Stimulated activated CD8-positive, alpha-beta memory T cell treated with anti-CD3 and anti-CD28 coated beads, Interleukin-15, amount 100 ng/mL, for 24 hours (primary cell): ENCODE data around the gene BEAN1.

Experiments
- DNase-seq: peaks from one replicate; pipeline ENCODE4 v3.0.0-alpha.2; 2020; ENCODE audit warnings: low read depth

BEAN1 gene

DNA sequence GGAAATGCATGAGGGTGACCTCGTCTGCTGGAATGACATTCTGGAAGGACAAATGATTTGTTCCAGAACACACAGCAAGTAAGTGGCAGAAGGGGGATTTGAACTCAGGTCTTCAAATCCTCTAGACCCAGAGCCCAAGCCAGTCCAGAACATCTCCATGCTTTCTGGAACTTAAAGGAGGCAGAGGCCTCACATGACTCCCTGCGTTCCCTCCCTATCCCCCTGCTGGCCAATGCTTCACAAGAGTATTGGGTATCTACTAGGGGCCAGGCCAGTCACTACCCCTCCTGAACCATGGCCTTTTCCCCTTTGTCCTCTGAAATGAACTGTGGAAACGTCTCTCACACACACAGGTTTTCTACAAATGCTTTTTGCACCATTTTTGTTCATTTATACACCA lies 7.6 kb upstream of the BEAN1 start:
- no peak for DNase-seq

DNA sequence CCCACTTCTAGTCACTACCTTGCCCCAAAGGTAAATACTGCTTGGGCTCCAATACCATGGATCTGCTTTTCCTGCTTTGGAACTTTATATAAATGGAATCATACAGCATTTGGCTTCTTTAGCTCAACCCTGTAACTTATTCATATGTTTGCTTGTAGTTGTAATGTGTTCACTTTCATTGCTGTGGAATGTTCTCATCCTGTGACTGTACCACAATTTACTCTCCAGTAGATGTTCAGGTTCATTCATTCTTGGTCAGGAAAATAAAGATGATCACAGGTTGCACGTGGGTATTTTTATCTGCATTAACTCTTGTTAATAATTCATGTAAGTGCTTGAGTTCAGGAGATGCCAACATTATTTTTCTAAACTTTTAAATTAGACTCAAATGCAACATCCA lies 6.7 kb upstream of the BEAN1 start:
- no peak for DNase-seq

DNA sequence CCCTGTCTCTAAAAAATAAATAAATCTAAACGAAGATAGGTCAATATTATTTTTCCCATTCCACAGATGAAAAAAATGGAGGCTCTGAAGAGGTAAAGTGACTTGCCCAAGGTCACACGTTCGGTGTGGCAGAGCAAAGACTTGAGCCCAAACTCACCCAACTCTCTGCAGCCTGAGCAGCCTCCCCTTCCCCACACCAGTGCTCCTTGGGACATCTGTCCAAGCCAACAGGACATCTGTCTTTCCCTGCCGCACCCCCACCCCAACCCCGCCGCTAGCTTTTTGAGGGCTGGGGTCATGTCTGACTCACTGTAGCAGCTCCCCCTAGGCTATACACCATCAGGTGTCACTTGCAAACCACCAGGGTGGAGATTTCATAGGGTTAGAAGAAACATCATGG lies 5.2 kb upstream of the BEAN1 start:
- no peak for DNase-seq

DNA sequence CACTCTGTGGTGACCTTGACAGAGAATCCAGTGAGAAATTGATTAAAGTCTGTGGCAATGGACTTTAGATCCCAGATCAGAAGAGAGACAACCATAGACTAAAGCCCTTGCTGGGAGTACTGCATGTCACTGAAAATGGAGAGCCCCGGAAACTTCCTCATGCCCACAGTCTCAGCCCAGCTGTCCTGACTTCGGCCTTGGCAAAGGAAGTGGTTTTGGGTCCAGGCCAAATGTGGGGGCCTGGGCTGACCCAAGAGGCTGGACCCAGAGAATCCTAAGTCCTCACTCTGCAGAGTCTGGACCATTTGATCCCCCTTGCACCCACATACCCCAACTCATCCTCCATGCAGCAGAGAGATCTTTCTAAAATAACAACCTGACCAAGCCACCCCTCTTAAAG lies 4.7 kb upstream of the BEAN1 start:
- no peak for DNase-seq

DNA sequence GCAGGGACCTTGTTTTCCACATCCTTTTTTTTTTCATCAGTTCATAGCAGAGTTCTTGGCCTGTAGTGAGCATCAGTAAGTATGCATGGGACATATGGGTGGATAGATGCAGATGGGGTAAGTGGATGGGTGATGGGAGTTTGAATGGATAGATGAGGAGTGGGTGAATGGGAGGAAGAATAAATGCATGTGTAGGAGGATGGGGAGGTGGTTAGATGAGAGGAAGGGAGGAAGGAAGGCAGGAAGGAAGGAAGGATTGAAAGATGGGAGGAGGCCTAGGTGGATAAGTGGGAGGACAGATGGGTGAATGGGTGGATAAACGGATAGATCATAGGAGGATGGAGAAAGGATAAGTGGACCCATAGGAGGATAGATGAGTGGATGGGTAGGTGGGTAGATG lies 3.9 kb upstream of the BEAN1 start:
- DNase-seq, result no peak

DNA sequence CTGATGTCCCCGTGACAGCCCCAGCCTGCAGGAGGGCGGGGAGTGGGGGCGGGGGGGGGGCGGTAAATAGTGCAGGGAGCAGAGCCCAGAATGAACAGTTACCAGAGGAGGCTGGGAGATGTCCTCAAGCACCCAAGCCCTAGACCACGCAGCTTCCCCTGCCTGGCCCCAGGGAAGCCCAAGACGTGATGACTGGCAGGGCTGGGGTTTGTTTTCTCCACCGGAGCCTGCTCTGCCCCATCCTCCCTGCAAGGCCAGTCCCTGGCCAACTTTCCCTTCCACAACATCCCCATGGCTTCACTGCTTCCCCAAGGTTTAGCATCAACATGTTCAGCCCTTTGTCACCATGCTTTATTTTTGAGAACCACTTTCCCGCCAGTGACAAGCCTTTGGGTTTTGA lies 1.4 kb upstream of the BEAN1 start:
- no peak for DNase-seq

DNA sequence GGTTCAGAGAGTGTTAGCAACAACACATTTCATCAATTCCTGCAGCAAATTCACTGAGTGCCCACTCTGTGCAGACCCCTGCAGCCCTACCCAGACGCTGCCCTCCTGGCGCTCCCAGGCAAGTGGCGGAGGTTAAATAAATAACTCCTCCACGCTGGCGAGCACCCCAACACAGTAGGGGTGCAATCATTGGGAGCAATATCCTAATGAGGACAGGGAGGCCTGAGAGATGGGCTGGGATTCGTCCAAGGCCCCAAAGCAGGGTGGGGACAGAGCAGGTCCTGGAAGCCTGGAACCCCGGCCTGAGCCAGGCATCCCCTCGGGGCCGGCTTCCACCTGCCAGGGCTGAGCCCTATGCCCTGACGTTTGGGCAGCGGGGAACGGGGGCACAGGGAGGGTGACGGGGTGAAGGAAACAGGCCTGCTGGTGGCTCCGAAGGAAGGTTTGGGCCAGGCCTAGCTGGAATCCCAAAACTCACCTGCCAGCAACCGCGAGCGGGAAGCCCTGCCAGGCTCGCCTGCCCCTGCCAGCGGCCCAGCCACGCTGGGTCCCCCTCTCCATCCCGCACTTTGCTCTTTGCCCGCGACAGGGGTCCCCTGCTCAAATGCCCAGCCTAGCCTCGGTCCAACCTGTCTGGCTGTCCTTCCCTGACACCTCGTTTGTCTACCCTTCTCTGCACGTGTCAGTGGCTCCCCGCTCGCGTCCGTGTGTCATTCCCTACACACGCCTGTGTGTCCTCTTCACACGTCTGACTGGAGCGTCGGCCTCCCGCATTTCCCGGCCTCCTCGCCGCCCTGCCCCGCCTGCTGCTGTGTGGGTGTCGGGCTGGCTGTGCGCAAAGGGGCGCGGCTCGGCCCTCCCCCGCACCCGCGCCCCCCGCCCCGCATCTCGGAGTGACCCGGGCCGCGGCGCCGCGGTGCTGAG lies 721 bp upstream of the BEAN1 start:
- no peak for DNase-seq

DNA sequence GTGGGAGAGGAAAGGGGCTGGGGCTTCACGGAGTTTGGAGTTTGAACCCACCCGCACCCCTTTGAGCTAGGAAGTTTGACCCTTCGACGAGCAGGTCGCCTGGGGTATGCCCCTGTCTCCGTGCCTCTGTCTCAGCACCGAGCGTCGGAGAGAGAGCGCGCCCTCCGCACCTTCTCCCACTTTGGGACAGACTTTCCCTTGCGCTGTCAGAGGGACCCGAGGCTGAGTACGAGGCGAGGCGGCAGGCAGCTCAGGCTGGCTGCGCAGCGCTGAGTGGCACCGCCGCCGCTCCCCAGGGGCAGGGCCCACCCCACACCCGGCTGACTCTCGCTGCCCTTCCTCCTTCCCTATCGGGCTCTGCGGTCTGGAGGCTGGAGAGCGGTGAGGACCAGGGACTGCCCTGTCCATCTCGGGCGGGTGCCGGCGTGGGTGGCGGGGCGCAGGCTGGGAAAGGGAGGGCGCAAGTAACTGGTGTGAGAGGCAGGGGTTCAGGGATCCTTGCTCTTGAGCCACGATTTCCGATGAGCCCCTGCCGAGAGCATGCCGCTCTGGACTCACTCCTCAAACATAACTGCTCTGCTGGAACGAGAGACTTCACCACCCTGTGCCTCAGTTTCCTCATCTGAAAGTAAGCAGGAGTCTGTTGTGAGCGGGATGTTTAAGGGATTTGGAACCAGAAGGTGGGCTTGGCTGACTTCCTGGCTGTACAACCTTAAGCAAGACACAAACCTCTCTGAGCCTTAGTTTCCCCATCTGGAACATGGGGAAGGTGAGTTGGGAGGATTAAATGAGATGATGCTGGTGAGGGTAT lies 981 bp downstream of the BEAN1 start:
- DNase-seq, result no peak

DNA sequence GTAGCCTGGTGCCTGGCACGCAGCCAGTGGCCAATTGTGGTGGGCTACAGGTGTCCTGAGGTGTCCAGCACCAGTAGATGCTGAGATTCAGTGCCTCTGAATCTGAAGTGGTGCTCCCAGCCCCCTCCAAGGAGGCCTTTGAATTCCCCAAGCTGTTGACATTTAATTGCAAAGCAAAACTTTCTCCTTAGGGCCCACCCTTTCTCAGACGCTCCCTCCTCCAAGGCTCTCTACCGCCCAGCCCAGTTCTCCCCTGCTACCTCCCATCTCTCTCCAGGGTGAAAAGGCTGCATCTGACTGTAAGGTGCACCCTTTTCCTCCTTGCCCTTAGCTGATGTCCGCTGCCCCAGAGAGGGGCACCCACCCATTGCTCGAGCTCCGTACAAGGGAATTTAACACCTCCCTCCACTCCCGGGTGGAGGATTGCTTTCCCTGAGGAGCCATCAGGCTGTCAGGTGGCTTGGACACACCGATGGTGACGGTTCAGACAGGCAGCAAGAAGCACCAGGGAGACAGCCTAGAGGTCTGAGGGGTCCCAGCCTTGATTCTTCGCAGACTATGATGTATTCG lies 1.7 kb downstream of the BEAN1 start:
- no peak for DNase-seq

DNA sequence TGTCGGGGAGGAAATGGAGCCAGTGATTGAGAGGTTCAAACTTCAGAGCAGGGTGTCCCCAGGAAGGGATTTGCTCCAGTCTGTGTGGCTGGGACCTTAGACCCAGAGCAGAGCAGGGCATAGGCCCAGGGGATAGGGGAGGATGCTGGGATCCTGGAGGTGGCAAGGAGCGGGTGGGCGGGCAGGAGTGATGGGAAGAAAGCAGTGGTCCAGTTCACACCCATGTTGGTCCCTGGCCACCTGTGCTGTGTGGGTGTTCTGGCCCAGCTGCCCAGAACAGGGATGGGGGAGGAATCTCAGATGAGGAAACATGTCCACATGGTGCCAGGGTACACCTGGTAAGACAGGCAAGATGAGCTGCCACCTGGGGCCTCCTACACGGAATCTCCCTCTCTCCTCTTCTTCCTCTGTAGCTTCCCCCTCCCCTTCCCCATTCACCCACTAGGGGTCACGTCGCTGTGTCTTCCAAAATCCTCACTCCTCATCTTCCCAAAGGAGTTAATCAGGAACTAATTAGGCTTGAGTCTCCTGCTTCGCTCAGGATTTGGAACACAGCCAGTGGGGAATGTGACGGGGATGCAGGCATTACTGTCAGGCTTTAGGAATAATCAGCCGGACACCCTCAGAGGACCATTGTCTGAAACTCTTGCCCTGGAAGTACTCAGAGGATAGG lies 2.3 kb downstream of the BEAN1 start:
- DNase-seq, result no peak

DNA sequence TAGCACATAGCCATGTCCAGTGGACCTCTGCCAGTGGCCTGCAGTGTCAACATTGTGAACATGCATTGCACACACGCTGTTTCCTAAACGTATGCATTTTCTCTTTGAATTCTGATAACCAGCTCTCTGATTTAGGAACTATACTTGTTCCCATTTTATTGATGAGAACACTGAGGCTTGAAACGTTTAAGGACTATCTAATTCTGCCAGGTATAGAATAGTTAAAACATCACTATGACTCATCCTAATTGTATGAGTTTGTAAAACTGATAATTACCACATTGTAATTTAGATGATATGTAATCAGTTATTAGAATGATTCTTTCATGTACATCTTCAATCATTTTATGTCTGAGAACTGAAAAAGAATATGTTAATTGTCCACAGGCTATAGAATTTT lies 3.1 kb downstream of the BEAN1 start:
- no peak for DNase-seq

DNA sequence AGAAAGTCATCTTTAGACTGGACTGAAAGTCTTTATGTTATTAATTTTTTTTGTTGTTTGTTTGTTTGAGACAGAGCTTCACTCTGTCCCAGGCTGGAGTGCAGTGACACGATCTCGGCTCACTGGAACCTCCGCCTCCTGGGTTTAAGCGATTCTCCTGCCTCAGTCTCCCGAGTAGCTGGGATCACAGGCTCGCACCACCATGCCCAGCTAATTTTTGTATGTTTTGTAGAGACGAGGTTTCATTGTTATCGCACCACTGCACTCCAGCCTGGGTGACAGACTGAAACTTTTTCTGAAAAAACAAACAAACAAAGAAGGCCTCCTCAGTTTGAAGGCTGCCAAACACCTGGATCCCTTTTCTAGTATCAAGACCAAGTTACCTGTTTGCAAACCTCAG lies 4.7 kb downstream of the BEAN1 start:
- DNase-seq, result no peak

DNA sequence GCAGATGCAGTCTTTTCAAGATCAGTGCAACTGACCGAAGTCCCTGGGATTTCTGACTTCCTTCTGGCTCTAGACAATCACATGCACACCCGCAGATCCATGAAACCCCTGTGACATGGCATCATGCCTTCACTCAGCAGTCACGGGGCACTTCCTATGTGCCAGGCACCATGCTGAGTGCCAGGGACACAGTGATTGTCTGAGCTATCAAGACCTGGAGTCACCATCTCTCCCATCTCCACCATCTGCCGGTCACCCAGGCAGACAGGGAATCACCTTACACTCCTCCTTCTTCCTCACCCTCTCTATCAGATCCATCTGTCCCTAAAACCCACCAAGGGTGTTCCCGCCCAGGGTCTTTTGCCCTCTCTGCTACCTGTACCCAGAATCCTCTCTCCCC lies 5.3 kb downstream of the BEAN1 start:
- no peak for DNase-seq

DNA sequence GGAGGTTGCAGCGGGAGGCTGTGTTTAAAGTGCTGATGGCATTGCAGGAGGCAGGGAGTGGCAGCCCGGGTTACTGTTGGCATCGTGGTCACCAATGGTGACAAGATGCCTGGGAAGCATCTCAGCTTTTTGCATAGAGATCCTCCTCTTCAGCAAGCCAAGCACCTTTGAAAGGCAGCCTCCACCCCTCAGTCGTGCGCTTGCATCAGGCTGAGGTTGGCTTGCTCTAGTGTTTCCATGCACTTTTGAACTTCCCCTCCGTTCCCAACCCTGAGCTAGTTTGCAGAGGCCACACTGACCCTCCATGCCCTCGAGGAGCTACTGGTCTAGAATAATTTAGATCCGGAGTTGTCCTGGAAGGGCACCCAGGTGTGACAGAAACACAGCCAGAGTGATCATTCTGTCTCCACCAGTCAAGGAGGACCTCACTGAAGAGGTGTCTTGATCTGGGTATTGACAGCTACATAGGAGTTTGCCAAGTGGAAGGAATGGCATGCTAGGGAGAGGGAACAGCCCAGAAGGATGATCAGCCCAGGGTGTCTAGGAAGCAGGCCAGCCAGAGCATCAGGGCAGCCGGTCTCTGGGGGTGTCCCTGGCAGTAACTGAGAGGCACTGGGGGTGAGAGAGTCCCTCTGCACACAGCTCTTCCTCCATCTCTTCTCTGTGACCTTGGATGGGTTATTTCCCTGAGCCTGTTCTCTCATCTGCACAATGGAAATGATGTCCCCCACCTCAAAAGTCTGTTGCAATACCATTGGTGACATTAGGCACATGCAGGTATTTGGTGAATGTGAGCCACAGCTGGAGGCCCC lies 7.7 kb downstream of the BEAN1 start:
- no peak for DNase-seq

DNA sequence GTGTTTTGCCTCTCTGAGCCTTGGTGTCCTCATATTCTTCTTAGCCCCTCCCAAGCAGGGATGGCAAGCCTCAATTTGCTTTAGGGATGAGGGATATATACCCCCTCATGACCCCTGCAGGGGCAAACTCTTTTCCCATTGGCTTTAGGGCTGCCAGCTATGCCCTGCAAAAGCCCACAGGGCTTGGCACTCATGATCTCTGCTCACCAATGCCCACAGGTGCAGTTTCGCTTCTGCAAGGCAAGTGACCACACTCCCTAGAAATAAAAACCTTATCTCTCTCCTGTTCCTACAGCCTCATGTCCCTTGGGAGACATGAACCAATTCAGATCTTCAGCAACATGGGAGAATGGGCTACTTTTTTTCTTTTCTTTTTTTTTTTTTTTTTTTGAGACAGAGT lies 8.8 kb downstream of the BEAN1 start:
- no peak for DNase-seq

DNA sequence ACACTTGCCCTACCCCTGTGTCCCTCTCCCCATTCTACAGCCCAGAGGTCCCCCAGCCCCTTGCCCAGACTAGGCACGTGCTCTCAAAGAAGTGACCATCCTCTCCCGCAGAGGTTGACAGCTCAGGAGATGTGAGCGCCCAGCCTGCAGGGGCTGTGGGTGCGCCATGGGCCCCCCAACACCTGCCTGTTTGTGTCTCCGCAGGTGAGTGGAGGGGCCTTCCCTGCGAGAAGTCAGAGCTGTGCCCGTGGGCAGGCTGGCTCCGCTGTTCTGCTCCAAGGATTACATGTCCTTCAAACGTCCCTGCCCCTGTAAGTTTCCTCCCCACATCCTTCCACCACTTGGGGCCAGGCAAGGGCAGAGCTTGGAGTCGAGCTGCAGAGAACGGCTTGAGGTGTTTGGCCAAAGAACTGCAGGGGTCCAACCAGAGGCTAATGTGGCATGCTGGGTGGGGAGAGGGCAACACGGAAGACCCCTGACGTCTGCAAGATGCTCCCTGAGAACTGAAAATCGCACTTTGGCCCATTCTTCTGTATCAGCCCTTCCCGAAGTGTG lies 10.4 kb downstream of the BEAN1 start:
- DNase-seq, result no peak

DNA sequence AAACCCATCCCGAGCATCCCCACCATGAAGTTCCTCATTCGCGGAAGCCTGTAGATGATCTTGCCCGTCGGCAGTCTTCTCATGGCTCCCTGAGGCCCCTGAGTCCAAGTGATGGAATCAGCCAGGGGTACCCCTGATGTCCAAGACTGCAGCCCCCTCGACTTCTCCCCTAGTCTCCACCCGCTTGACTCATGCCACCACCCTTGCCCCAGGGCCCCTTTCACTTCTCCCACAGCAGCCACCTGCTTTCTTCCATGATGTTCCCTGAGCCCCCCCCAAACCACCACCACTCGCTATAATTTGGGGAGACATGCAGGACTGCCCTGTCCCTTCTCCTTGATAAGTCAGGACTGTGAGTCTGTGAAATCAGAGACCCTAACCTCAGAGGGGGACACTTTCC lies 11.4 kb downstream of the BEAN1 start:
- DNase-seq, result no peak

DNA sequence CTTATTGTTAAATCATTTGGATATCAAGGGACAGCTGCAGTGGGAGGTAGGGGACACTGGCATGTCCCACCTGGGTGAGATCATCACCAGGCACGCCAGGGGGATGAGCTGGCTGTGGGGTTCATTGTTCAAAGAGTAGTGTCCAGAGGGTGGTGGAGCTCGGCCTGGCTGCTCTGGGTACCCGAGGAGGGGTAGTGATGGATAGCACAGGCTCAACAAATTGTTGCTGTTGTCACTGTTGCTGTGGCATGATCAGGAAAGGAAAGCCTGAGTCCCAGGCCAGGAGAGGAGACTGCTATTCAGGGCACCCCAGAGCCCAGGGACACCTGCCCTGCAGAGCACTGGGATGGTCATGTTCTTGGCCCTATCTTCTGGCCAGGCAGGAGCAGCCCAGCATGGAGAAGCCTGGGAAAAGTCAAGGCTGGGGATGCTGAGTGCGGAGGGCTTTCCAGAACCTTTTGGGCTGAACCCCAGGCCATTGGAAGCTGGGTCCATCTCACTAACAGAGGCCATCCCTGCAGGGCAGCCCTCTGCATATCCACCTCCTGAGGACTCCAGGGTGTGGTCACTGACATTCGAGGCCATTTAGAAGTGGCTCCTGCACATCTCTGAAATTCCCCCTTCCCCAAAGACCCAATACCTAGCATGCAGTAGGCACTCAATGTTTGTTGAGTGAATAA lies 12.1 kb downstream of the BEAN1 start:
- no peak for DNase-seq

DNA sequence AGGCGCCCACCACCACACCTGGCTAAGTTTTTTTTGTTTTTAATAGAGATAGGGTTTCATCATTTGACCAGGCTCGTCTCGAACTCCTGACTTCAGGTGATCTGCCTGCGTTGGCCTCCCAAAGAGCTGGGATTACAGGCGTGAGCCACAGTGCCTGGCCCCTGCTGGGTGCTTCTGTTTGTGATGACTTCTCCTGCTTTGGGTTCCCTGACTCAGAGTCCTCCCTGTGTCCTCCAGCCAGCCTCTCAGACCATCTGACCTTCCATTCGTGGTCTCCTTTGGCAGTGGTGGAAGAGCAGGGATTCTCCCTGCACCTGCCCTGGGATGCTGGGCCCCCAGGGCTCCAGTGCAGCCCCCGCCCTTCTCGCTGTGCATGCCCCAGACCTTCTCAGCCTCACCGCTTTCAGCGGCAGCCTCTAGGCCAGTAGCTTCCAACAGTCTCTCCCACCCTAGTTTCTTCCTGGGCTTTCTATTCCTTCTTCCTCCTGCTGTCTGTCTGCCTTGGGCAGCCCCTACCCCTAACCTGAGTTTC lies 13.2 kb downstream of the BEAN1 start:
- no peak for DNase-seq

DNA sequence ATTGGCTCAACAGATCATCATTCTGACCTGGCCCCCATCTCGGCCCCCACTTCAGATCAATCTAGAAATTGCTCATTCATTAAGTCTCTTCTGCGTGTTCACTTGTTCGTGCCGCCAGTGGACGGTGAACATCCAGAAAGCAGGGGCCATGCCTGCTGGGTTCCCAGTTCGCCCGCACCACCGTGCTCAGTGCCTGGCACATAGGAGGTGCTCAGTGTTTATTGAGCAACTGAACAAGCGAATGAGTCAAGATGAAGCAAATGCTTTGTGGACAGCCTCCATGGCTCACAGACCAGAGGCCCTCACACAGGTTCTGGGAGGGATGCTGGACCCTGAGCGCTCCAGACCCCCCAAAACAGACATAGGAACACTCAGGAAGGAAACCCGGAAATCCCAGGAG lies 13.9 kb downstream of the BEAN1 start:
- no peak for DNase-seq
